Measurements from ENCODE around the gene LMF1.

DNA sequence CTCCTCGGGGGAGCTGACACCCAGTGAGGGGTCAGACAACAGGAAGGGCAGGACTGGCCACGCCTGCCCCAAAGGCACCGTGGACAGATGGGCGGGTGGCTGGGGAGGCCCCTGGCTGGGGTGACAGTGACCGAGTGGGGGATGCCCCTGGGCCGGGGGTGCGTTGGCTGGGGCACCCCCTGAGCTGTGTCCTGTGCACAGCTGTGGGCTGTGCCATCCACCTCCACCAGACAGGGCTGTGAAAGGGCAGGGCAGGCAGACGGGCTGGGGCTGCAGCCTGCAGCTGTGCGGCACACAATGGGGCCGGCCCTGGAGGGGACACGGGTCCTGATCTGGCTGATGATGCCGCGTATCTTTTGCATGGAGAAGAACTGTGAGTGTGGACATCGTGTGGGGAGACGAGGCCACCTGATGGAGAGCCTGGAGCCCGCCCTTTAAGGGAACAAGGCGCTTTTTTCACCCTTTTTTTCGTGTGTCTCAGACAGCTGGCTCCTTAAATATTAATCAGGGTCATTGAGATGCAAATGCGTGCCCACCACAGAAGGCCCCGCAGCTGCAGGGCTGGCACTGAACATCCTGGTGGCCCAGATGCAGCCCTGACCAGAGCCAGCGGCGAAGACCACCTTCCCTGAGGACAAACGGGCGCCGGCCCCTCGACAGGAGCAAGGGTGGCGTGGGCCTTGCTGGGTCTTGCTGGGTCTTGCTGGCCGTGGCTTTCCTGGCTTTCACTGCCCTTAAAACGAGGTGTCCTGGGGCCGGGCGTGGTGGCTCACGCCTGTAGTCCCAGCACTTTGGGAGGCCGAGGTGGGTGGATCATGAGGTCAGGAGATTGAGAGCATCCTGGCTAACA, 127.8 kb downstream of the LMF1 start:
- TF ChIP-seq ZNF256 (CRISPR knock-in tag; conservative IDR thresholded peaks at IDR 0.05) (no peak), NFIC (IDR thresholded peaks at IDR 0.05; ENCODE audit: low read length) (no peak), ZFP36 (IDR thresholded peaks at IDR 0.05; ENCODE audit: borderline replicate concordance, low read depth, low read length, partially characterized antibody) (no peak)

All from HepG2 (cell line).